SU-DHL-6 (cell line): ENCODE data around the gene WDR33.

Experiments used
- H2AFZ ChIP-seq: fragments of 200-600 bp; sonication (generic); 2 replicates; pipeline ENCODE4 v1.6.1; 2014; ENCODE audit warnings: low read depth, mild to moderate bottlenecking, moderate library complexity, mixed read lengths, antibody characterized with exemption, low read length; ENCODE audit not compliant: severe bottlenecking
- H3F3A ChIP-seq: fragments of 200-600 bp; shearing (Covaris generic); 2 replicates; pipeline ENCODE4 v1.6.0; 2016; ENCODE audit warnings: antibody characterized with exemption, mild to moderate bottlenecking; ENCODE audit not compliant: insufficient read depth
- H3K27ac ChIP-seq: fragments of 200-600 bp; sonication (generic); 2 replicates; pipeline ENCODE4 v1.5.1; 2016; ENCODE audit warnings: low read depth, mild to moderate bottlenecking, low read length, moderate library complexity, mixed read lengths
- H3K27me3 ChIP-seq: fragments of 200-600 bp; sonication (generic), shearing (Covaris generic); 2 replicates; pipeline ENCODE4 v1.6.0; 2014; ENCODE audit warnings: mild to moderate bottlenecking, low read length
- H3K36me3 ChIP-seq: fragments of 200-600 bp; sonication (generic); 2 replicates; pipeline ENCODE4 v1.6.1; 2014; ENCODE audit warnings: mild to moderate bottlenecking, low read length, mixed read lengths
- H3K4me2 ChIP-seq: fragments of 300-600, 200-600 bp; shearing (Covaris generic), sonication (generic); 2 replicates; pipeline ENCODE4 v1.6.0; 2014; ENCODE audit warnings: low read length, low read depth, mild to moderate bottlenecking; ENCODE audit not compliant: poor library complexity, severe bottlenecking
- H3K4me3 ChIP-seq: fragments of 200-600 bp; sonication (generic); 2 replicates; pipeline ENCODE4 v1.5.1; 2014; ENCODE audit warnings: antibody characterized with exemption, low read length, mild to moderate bottlenecking, mixed read lengths; ENCODE audit not compliant: insufficient read depth, poor library complexity, severe bottlenecking
- H3K79me2 ChIP-seq: fragments of 200-600 bp; sonication (generic); 2 replicates; pipeline ENCODE4 v1.6.1; 2014; ENCODE audit warnings: mild to moderate bottlenecking, low read length, moderate library complexity; ENCODE audit not compliant: insufficient read depth
- H3K9ac ChIP-seq: fragments of 200-600 bp; sonication (generic); 2 replicates; pipeline ENCODE4 v1.7.0; 2014; ENCODE audit warnings: mild to moderate bottlenecking, low read length
- H3K9me2 ChIP-seq: fragments of 200-600 bp; sonication (generic); replicated peaks from 2 replicates; pipeline ENCODE4 v1.6.1; 2014; ENCODE audit warnings: low read length; ENCODE audit not compliant: insufficient read depth
- H3K9me3 ChIP-seq: fragments of 200-600 bp; sonication (generic); 2 replicates; pipeline ENCODE4 v1.6.1; 2014; ENCODE audit warnings: low read length, mixed read lengths; ENCODE audit not compliant: insufficient read depth
- H4K20me1 ChIP-seq: fragments of 200-600 bp; sonication (generic); 2 replicates; pipeline ENCODE4 v1.6.1; 2014; ENCODE audit warnings: low read depth, mild to moderate bottlenecking, antibody characterized with exemption, low read length, moderate library complexity, mixed read lengths
- EZH2phosphoT487 ChIP-seq: fragments of 200-600 bp; sonication (generic), shearing (Covaris generic); conservative IDR thresholded peaks from 2 replicates; pipeline ENCODE4 v1.6.1; 2018; ENCODE audit warnings: mild to moderate bottlenecking, antibody characterized with exemption, low read length, moderate library complexity, mixed read lengths
- TF ChIP-seq, protein P1 (sequence below): fragments of 200-600 bp; sonication (generic); IDR thresholded peaks from one replicate; pipeline ENCODE4 v1.5.1; 2017; ENCODE audit warnings: antibody characterized with exemption, mild to moderate bottlenecking, low read length, moderate library complexity; ENCODE audit not compliant: insufficient read depth, poor library complexity, severe bottlenecking

The WDR33 gene

DNA sequence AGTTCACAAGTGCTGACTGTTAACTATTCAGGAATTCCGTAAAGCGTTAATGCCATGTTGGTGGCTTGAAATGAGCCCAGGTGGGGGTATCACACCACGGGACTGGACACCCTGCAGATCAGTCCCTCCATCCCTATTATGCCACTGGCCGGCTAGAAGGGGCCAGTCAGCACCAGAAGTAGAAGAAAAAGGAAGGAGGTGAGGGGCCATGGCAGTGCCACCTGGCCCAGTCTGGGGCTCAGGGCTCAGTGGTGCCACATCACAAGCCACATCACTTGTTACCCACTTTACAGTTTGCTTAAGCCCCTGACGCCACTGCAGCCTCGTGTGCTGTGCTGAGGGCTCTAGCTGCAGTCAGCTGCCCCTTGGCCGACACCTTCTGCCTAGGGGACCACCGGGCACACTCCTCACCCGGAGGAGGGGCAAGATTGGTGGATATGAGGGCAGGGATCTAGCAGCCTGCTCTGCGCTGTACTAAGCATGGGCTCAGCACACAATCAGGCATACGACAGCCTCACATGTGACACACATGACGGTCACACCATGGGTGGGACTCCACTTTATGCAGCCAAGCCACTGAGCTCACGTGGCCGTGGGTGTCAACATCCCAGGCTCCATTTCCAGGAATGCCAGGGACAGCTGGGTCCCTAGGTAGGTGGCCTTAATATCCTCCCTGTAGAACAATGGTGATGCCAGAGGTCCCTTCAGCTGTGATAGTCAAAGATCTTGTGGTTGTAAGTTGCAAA lies 139.2 kb downstream of the WDR33 start:
- Histone ChIP-seq H3K4me2 (no peak overlapping the region), H3K27ac (no peak overlapping the region)
- no peak for TF ChIP-seq EZH2phosphoT487
- TF ChIP-seq, protein P1, sequence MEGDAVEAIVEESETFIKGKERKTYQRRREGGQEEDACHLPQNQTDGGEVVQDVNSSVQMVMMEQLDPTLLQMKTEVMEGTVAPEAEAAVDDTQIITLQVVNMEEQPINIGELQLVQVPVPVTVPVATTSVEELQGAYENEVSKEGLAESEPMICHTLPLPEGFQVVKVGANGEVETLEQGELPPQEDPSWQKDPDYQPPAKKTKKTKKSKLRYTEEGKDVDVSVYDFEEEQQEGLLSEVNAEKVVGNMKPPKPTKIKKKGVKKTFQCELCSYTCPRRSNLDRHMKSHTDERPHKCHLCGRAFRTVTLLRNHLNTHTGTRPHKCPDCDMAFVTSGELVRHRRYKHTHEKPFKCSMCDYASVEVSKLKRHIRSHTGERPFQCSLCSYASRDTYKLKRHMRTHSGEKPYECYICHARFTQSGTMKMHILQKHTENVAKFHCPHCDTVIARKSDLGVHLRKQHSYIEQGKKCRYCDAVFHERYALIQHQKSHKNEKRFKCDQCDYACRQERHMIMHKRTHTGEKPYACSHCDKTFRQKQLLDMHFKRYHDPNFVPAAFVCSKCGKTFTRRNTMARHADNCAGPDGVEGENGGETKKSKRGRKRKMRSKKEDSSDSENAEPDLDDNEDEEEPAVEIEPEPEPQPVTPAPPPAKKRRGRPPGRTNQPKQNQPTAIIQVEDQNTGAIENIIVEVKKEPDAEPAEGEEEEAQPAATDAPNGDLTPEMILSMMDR: no peak

DNA sequence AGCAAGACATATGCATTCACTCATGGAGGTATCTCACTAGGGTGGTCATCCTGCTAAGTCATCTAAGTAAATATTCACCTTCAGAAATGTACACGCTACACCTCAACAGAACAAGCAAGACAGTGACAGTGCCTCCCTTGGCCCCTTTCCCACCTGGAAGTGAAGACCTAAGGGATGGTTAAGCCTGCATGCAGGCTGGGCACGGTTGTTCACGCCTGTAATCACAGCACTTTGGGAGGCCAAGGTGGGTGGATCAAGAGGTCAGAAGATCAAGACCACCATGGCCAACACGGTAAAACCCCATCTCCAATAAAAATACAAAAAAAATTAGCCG lies 140.0 kb downstream of the WDR33 start:
- Histone ChIP-seq H3K9ac (no peak overlapping the region), H3K4me2 (no peak overlapping the region), H3K79me2 (no peaks in the 10 kb centered on the region), H3K27ac (no peak overlapping the region), H3F3A (no peaks in the 10 kb centered on the region), H3K36me3 (no peaks in the 10 kb centered on the region), H3K9me2 (no peaks in the 10 kb centered on the region), H2AFZ (no peak overlapping the region), H3K4me3 (no peak overlapping the region), H4K20me1 (no peaks in the 10 kb centered on the region), H3K9me3 (no peaks in the 10 kb centered on the region), H3K27me3 (no peaks in the 10 kb centered on the region)
- TF ChIP-seq, protein P1: no peak
- no peak for TF ChIP-seq EZH2phosphoT487

More for the DNA sequence above, 139.2 kb downstream of the WDR33 start:
- H3K9me3 ChIP-seq: no peaks in the 10 kb centered on the region
- H3F3A ChIP-seq: no peaks in the 10 kb centered on the region
- H3K4me3 ChIP-seq: no peak overlapping the region
- H3K79me2 ChIP-seq: no peaks in the 10 kb centered on the region
- no peak overlapping the region for H2AFZ ChIP-seq
- H4K20me1 ChIP-seq: no peaks in the 10 kb centered on the region
- H3K27me3 ChIP-seq: no peaks in the 10 kb centered on the region
- no peaks in the 10 kb centered on the region for H3K36me3 ChIP-seq
- H3K9me2 ChIP-seq: no peaks in the 10 kb centered on the region
- H3K9ac ChIP-seq: no peak overlapping the region

DNA sequence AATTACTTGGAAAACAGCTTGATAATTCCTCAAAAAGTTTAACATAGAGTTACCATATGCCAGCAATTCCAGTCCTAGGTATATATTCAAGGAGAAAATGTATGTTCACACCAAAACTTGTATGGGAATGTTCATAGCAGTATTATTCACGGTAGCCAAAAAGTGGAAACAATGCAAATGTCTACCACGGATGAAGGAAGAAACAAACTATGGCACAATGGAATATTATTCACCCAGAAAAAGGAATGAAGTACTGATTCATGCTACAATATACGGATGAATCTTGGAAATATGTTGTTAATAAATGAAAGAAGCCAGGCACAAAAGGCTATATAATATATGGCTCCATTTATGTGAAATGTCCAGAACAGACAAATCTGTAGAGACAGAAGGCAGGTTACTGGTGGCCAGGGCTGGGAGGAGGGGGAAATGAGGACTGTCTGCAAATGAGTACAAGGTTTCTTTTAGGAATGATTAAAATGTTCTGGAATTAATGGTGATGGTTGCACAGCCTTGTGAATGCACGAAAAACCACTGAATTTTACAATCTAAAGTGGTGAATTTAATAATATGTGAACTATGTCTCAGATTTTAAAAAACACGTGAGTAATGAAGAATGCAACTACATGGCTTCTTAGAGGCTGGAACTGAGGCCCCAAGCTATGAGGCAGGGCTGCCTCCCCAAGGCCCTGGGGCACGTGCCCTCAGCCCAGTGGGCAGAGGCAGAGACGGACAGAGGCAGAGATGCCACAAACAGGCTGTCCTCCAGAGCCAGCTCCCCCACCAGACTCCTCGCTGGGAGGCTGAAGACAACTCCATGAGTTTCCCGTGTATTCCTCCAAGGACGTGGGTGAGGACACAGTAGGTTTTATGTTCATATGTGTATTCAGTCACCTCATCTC lies 140.7 kb downstream of the WDR33 start:
- no peaks in the 10 kb centered on the region for H3K9me3 ChIP-seq
- no peaks in the 10 kb centered on the region for H3K36me3 ChIP-seq
- no peak overlapping the region for H3K4me2 ChIP-seq
- H3K27me3 ChIP-seq: no peaks in the 10 kb centered on the region
- H3K9ac ChIP-seq: no peak overlapping the region
- H2AFZ ChIP-seq: no peak overlapping the region
- TF ChIP-seq, protein P1: no peak
- no peak for TF ChIP-seq EZH2phosphoT487
- no peaks in the 10 kb centered on the region for H3K79me2 ChIP-seq
- no peaks in the 10 kb centered on the region for H3K9me2 ChIP-seq
- no peaks in the 10 kb centered on the region for H4K20me1 ChIP-seq
- no peak overlapping the region for H3K4me3 ChIP-seq
- H3F3A ChIP-seq: no peaks in the 10 kb centered on the region
- no peak overlapping the region for H3K27ac ChIP-seq
